HepG2 (cell line): ENCODE data around the gene TCF23. TPM values are rescaled to one million over a fixed set of nuclear protein-coding genes. Genes with fewer than 3 reads are reported as not detected.

Experiments
- ATF2 ChIP-seq: sonication (generic); formaldehyde crosslinking; IDR thresholded peaks from 2 replicates; pipeline ENCODE4 v1.4.0; 2020; ENCODE audit warnings: missing genetic modification reagents
- ATF7 ChIP-seq, 2 experiments: fragments of 450-650 bp in 1 of 2; sonication (generic) in 1 of 2; formaldehyde crosslinking in 1 of 2; IDR thresholded peaks; 2 replicates each; pipeline versions ENCODE4 v1.4.0 to v1.6.1; 2016 to 2020; ENCODE audit warnings: antibody characterized with exemption in 1 of 2, mild to moderate bottlenecking in 1 of 2, missing genetic modification reagents in 1 of 2
- BRCA1 ChIP-seq: sonication (generic); formaldehyde crosslinking; IDR thresholded peaks from 2 replicates; pipeline ENCODE4 v1.4.0; 2020; ENCODE audit warnings: missing genetic modification reagents
- CSRNP1 ChIP-seq: sonication (generic); formaldehyde crosslinking; IDR thresholded peaks from 2 replicates; pipeline ENCODE4 v1.8.1; 2023; ENCODE audit warnings: mild to moderate bottlenecking, missing genetic modification reagents
- HBP1 ChIP-seq: IDR thresholded peaks from 2 replicates; pipeline ENCODE4 v1.6.1; 2016; ENCODE audit warnings: low read depth, control low read depth
- HMG20B ChIP-seq: conservative IDR thresholded peaks from 2 replicates; pipeline ENCODE4 v1.6.1; 2016; ENCODE audit warnings: missing genetic modification reagents, missing compliant biosample characterization
- KDM4B ChIP-seq: sonication (generic); formaldehyde crosslinking; IDR thresholded peaks from 2 replicates; pipeline ENCODE4 v1.4.0; 2020; ENCODE audit warnings: missing genetic modification reagents
- MBD4 ChIP-seq: IDR thresholded peaks from 2 replicates; pipeline ENCODE4 v1.6.1; 2012; ENCODE audit warnings: low read length, inconsistent platforms, borderline replicate concordance
- PHF5A ChIP-seq: IDR thresholded peaks from one replicate; pipeline ENCODE4 v1.6.1; 2018; ENCODE audit warnings: low read depth, missing genetic modification reagents; ENCODE audit not compliant: unreplicated experiment
- RCOR2 ChIP-seq: IDR thresholded peaks from 2 replicates; pipeline ENCODE4 v1.6.1; 2016; ENCODE audit warnings: missing biosample characterization, missing genetic modification reagents
- RFX5 ChIP-seq: IDR thresholded peaks from 2 replicates; pipeline ENCODE4 v1.6.1; 2011; ENCODE audit warnings: low read depth, low read length, improper control_type of control experiment
- SRSF9 ChIP-seq: fragments of 200-400 bp; formaldehyde crosslinking; IDR thresholded peaks from 2 replicates; pipeline ENCODE4 v1.6.1; 2018; ENCODE audit warnings: borderline replicate concordance, mild to moderate bottlenecking, low read depth, low read length; ENCODE audit not compliant: insufficient read depth, poor library complexity, severe bottlenecking
- TRAFD1 ChIP-seq: sonication (generic); formaldehyde crosslinking; IDR thresholded peaks from 2 replicates; pipeline ENCODE4 v1.5.1; 2020; ENCODE audit warnings: missing genetic modification reagents, mild to moderate bottlenecking, borderline replicate concordance
- U2AF1 ChIP-seq: fragments of 200-400 bp; formaldehyde crosslinking; optimal IDR thresholded peaks from 2 replicates; pipeline ENCODE3; 2017; ENCODE audit warnings: mild to moderate bottlenecking, low read depth, low read length
- ZNF17 ChIP-seq: sonication (generic); formaldehyde crosslinking; IDR thresholded peaks from 2 replicates; pipeline ENCODE4 v1.5.0; 2020; ENCODE audit warnings: mild to moderate bottlenecking, missing genetic modification reagents
- ZNF274 ChIP-seq: sonication (generic); formaldehyde crosslinking; IDR thresholded peaks from 2 replicates; pipeline ENCODE4 v1.5.1; 2020; ENCODE audit warnings: mild to moderate bottlenecking, missing genetic modification reagents
- ZNF34 ChIP-seq: sonication (generic); formaldehyde crosslinking; IDR thresholded peaks from 2 replicates; pipeline ENCODE4 v1.4.0; 2020; ENCODE audit warnings: mild to moderate bottlenecking, missing genetic modification reagents, borderline replicate concordance
- ZNF460 ChIP-seq: sonication (generic); formaldehyde crosslinking; IDR thresholded peaks from 2 replicates; pipeline ENCODE4 v1.5.1; 2020; ENCODE audit warnings: missing genetic modification reagents, mild to moderate bottlenecking, borderline replicate concordance
- ZNF839 ChIP-seq: sonication (generic); formaldehyde crosslinking; IDR thresholded peaks from 2 replicates; pipeline ENCODE4 v1.4.0; 2020; ENCODE audit warnings: missing genetic modification reagents, mild to moderate bottlenecking, borderline replicate concordance
- ZNF891 ChIP-seq: sonication (generic); formaldehyde crosslinking; IDR thresholded peaks from 2 replicates; pipeline ENCODE4 v1.5.0; 2020; ENCODE audit warnings: mild to moderate bottlenecking, missing genetic modification reagents
- ZSCAN9 ChIP-seq: IDR thresholded peaks from 2 replicates; pipeline ENCODE4 v1.6.1; 2016; ENCODE audit warnings: borderline replicate concordance
- polyA plus RNA-seq, 8 experiments: library from polyadenylated mRNA; depleted of rRNA in 3 of 8; stranded (reverse) in 7 of 8; unstranded in 1 of 8; fragments of >200 nt; fragmentation: Illumina TruSeq in 4 of 8; extraction: Trizol in 4 of 8; gene quantifications; 2 replicates each; pipeline versions ENCODE4 v1.2.1 to v1.2.3, GENCODE V29; 2011 to 2016; ENCODE audit warnings: low read depth in 4 of 8, missing spikeins in 1 of 8, mixed read lengths in 1 of 8; ENCODE audit not compliant: insufficient read depth in 1 of 8
- total RNA-seq, 5 experiments: library from RNA; depleted of rRNA; stranded (reverse); fragments of >200 nt; fragmentation: Illumina TruSeq; extraction: Trizol; gene quantifications; 2 replicates each; pipeline ENCODE4 v1.2.3, GENCODE V29; 2016; ENCODE audit warnings: low read depth in 1 of 5

Gene TCF23
- total and polyA plus RNA-seq, 2 of the 13 experiments (the other 11 are each of a cell fraction or from before 2014, with no cell fraction given): 0.02 to 1.4 TPM

GRCh38 chr2:27177441-27178351 lies 28.9 kb downstream of the TCF23 start (continued):
- no peak for TF ChIP-seq HBP1 (CRISPR knock-in tag)
- peak; percentile 88 for TF ChIP-seq ZSCAN9 (CRISPR knock-in tag)
- TF ChIP-seq PHF5A (CRISPR knock-in tag): no peak
- 0 out of 2 replicates have a peak, but pooled peaks have one; percentile 29 for TF ChIP-seq BRCA1 (CRISPR knock-in tag)
- peak; percentile 37 for TF ChIP-seq ATF7 (IDR thresholded peaks at IDR 0.05)
- TF ChIP-seq ATF7 (CRISPR knock-in tag; IDR thresholded peaks at IDR 0.05): peak; percentile 71; the same call in 1 of the 2 replicates
- no peak for TF ChIP-seq ZNF839 (CRISPR knock-in tag)
- TF ChIP-seq ZNF17 (CRISPR knock-in tag): no peak
- TF ChIP-seq SRSF9: no peak
- peak; percentile 96 for TF ChIP-seq RCOR2
- no peak for TF ChIP-seq U2AF1
- peak; percentile 97 for TF ChIP-seq ZNF460
- peak; percentile 60; the same call in 1 of the 2 replicates for TF ChIP-seq ZNF274 (CRISPR knock-in tag)
- TF ChIP-seq MBD4: peak; percentile 95; the same call in 1 of the 2 replicates
- TF ChIP-seq RFX5: peak; percentile 75
- TF ChIP-seq HMG20B (CRISPR knock-in tag): peak; percentile 85; the same call in 1 of the 2 replicates
- peak; percentile 35; the same call in 1 of the 2 replicates for TF ChIP-seq TRAFD1 (CRISPR knock-in tag)
- TF ChIP-seq ZNF34: no peak
- peak; percentile 80; the same call in 1 of the 2 replicates for TF ChIP-seq CSRNP1 (CRISPR knock-in tag)
- peak; percentile 31; the same call in 1 of the 2 replicates for TF ChIP-seq KDM4B (CRISPR knock-in tag)
- TF ChIP-seq ZNF891 (CRISPR knock-in tag): peak; percentile 49; the same call in 1 of the 2 replicates
- TF ChIP-seq ATF2: peak; percentile 79
